ENCODE measurements around the gene RPL13. TPM values are rescaled to one million over a fixed set of nuclear protein-coding genes. Genes with fewer than 3 reads are reported as not detected.

RPL13 gene
- total and polyA plus RNA-seq, 2 of the 8 experiments (the other 6 are each of a cell fraction or from before 2014, with no cell fraction given) = 2,162 to 7,384 TPM

- peaks cover 8 to 13% of the 10 kb centered on the region in 2 experiments for H4K20me1 ChIP-seq (replicated peaks in 1 of 2; ENCODE audit: control insufficient read depth in 1 of 2, insufficient read depth in 2 of 2, low read length in 2 of 2)
- H3K4me1 ChIP-seq (replicated peaks in 1 of 4; ENCODE audit: control insufficient read depth in 3 of 4, insufficient read depth in 4 of 4, low read length in 3 of 4) = no peaks in the 10 kb centered on the region
- no peak overlapping the region for H2BK20ac ChIP-seq (ENCODE audit: low read length)
- FAIRE-seq (no peak), DNase-seq (ENCODE audit: low read depth in 1 of 2, low spot score in 2 of 2) (no peak)
- no peak overlapping the region for H4K5ac ChIP-seq (ENCODE audit: insufficient read length, low read depth, low read length)
- H2BK15ac ChIP-seq (ENCODE audit: low read length) = no peak overlapping the region
- H3K4ac ChIP-seq (replicated peaks; ENCODE audit: insufficient read length, low read depth, low read length) = no peak overlapping the region
- peaks cover 0 to 3% of the 10 kb centered on the region in 2 experiments; a peak in 1 of 4 replicates for H3K79me2 ChIP-seq (ENCODE audit: control insufficient read depth in 1 of 2, insufficient read depth in 2 of 2, low read length in 2 of 2)
- no peaks in the 10 kb centered on the region for H3K27me3 ChIP-seq (replicated peaks in 1 of 4; ENCODE audit: control insufficient read depth in 3 of 4, extremely low read depth in 1 of 4, insufficient read depth in 3 of 4, low read length in 3 of 4)
- H2BK120ac ChIP-seq (replicated peaks; ENCODE audit: low read depth, low read length) = no peak overlapping the region
- CTCF ChIA-PET (ENCODE audit: partially characterized antibody) = interaction anchor here (1.0 kb wide), 1 partner anchor 20 kb away, joined by 3 read pairs; no protein-coding TSS in a partner anchor
- H2BK12ac ChIP-seq (ENCODE audit: low read depth, low read length) = no peak overlapping the region
- POLR2A ChIA-PET (ENCODE audit: partially characterized antibody) = interaction anchor here (1.4 to 1.5 kb wide), 2 partner anchors 18 to 32 kb away, joined by 3 to 4 read pairs; no protein-coding TSS in a partner anchor
- no peak overlapping the region for H3K27ac ChIP-seq (ENCODE audit: low read depth, low read length)
- H3K23me2 ChIP-seq (ENCODE audit: low read depth, low read length) = no peaks in the 10 kb centered on the region
- H2BK5ac ChIP-seq (ENCODE audit: low read depth, low read length) = no peak overlapping the region
- H3K23ac ChIP-seq (ENCODE audit: insufficient read length) = no peak overlapping the region
- no peaks in the 10 kb centered on the region for H3K9me3 ChIP-seq (ENCODE audit: insufficient read depth in 2 of 2, low read depth in 1 of 2, low read length in 1 of 2)
- no peak overlapping the region for H3K14ac ChIP-seq (ENCODE audit: insufficient read length)
- H3K9ac ChIP-seq (replicated peaks in 1 of 4; ENCODE audit: extremely low read depth in 1 of 4, low read depth in 3 of 4, low read length in 3 of 4) = no peak overlapping the region
- peaks cover 5% of the 10 kb centered on the region for H3K79me1 ChIP-seq (ENCODE audit: low read depth, low read length)
- no peak overlapping the region for H4K91ac ChIP-seq (replicated peaks; ENCODE audit: insufficient read length, low read length)
- no peak overlapping the region for H3K56ac ChIP-seq (replicated peaks; ENCODE audit: insufficient read length, low read depth, low read length)
- no peak overlapping the region for H3K4me3 ChIP-seq (ENCODE audit: extremely low read depth in 1 of 4, insufficient read depth in 2 of 4, low read depth in 3 of 4, low read length in 4 of 4)
- no peak overlapping the region for H2AK5ac ChIP-seq (ENCODE audit: low read depth, low read length)
- peaks cover 30 to 73% (median 63%) of the 10 kb centered on the region in 4 experiments for H3K36me3 ChIP-seq (ENCODE audit: control insufficient read depth in 2 of 4, insufficient read depth in 4 of 4, low read length in 3 of 4)
- H2AFZ ChIP-seq (ENCODE audit: low read length) = no peak overlapping the region
- H3K18ac ChIP-seq (ENCODE audit: extremely low read depth, low read length) = no peak overlapping the region
- no peak overlapping the region for H4K8ac ChIP-seq (ENCODE audit: extremely low read depth, insufficient read depth, low read length)
- no peak overlapping the region for H3K4me2 ChIP-seq (ENCODE audit: insufficient read depth in 1 of 2, low read depth in 2 of 2, low read length in 2 of 2)
- 93% methylated on average over 25 of the region's 31 CpGs; no CpG with 5 or more reads in 1 of the 2 experiments for WGBS, 2 experiments (ENCODE audit: extremely low coverage in 1 of 2, insufficient coverage in 1 of 2, insufficient read length in 1 of 2, insufficient replicate concordance in 2 of 2, low coverage in 1 of 2, low lambda C conversion rate in 2 of 2, missing lambda C conversion rate in 1 of 2)
- TF ChIP-seq TBP (IDR thresholded peaks at IDR 0.05; ENCODE audit: low read depth, low read length) (no peak), HDAC2 (IDR thresholded peaks at IDR 0.05; ENCODE audit: borderline replicate concordance in 1 of 2, low read depth in 2 of 2, low read length in 2 of 2) (no peak), PHF8 (conservative IDR thresholded peaks at IDR 0.05; ENCODE audit: low read depth, low read length) (no peak), JUN (IDR thresholded peaks at IDR 0.05; ENCODE audit: low read depth, low read length) (no peak), FOSL1 (IDR thresholded peaks at IDR 0.05; ENCODE audit: insufficient read depth, low read depth, low read length) (no peak), EGR1 (IDR thresholded peaks at IDR 0.05; ENCODE audit: borderline replicate concordance, low read depth, low read length) (no peak), SP1 (IDR thresholded peaks at IDR 0.05; ENCODE audit: low read depth, low read length) (no peak)
Observed at GRCh38 chr16:89531821-89532526, 28.5 kb upstream of the RPL13 start.

Data from H1 (cell line).